Keratinocyte (primary cell): ENCODE measurements around the gene RPA1. TPM values are rescaled to one million over a fixed set of nuclear protein-coding genes. Genes with fewer than 3 reads are reported as not detected.

Experiments used
- DNase-seq: peaks from one replicate; pipeline ENCODE4 v3.0.0-alpha.2; 2011; ENCODE audit warnings: low read depth, missing footprints, low spot score
- FAIRE-seq: peaks from 2 replicates; lab custom pipeline; 2011; peaks lifted over from hg19 to GRCh38; lab: Jason Lieb, UNC
- H2AFZ ChIP-seq: 2 replicates; pipeline ENCODE4 v1.6.0; 2012; ENCODE audit warnings: low read length, control low read depth, inconsistent platforms; ENCODE audit not compliant: control insufficient read depth
- H3K27ac ChIP-seq: 2 replicates; pipeline ENCODE4 v1.5.1; 2011; ENCODE audit warnings: low read length; ENCODE audit not compliant: control insufficient read depth, insufficient read depth
- H3K27me3 ChIP-seq: 3 replicates; pipeline ENCODE4 v1.6.0; 2011; ENCODE audit warnings: low read length; ENCODE audit not compliant: control insufficient read depth, insufficient read depth; ENCODE audit errors: extremely low read depth
- H3K36me3 ChIP-seq, 2 experiments: 2 replicates in 1 of 2; 3 replicates in 1 of 2; pipeline ENCODE4 v1.5.1; 2011; ENCODE audit warnings: low read length in 2 of 2, mild to moderate bottlenecking in 1 of 2; ENCODE audit not compliant: control insufficient read depth in 2 of 2, insufficient read depth in 2 of 2; ENCODE audit errors: extremely low read depth in 1 of 2
- H3K4me1 ChIP-seq: 3 replicates; pipeline ENCODE4 v1.5.1; 2011; ENCODE audit warnings: low read length; ENCODE audit not compliant: control insufficient read depth, insufficient read depth; ENCODE audit errors: extremely low read depth
- H3K4me2 ChIP-seq: 3 replicates; pipeline ENCODE4 v1.6.0; 2011; ENCODE audit warnings: low read depth, low read length; ENCODE audit not compliant: control insufficient read depth, insufficient read depth; ENCODE audit errors: extremely low read depth
- H3K4me3 ChIP-seq, 3 experiments: fragments of 200-600 bp in 1 of 3; sonication (generic) in 1 of 3; 2 replicates in 2 of 3; 3 replicates in 1 of 3; pipeline ENCODE4 v1.5.1; 2011 to 2016; ENCODE audit warnings: low read length in 3 of 3, mild to moderate bottlenecking in 3 of 3, control low read depth in 2 of 3, inconsistent platforms in 1 of 3, low read depth in 1 of 3, mixed read lengths in 1 of 3, mixed run types in 1 of 3, moderate library complexity in 1 of 3; ENCODE audit not compliant: control insufficient read depth in 2 of 3, insufficient read depth in 2 of 3; ENCODE audit errors: extremely low read depth in 1 of 3
- H3K79me2 ChIP-seq: 2 replicates; pipeline ENCODE4 v1.6.0; 2012; ENCODE audit warnings: low read length; ENCODE audit not compliant: control insufficient read depth, insufficient read depth
- H3K9ac ChIP-seq: 3 replicates; pipeline ENCODE4 v1.6.0; 2011; ENCODE audit warnings: low read length; ENCODE audit not compliant: control insufficient read depth, insufficient read depth; ENCODE audit errors: extremely low read depth
- H3K9me1 ChIP-seq: 3 replicates; pipeline ENCODE4 v1.6.0; 2011; ENCODE audit warnings: low read length; ENCODE audit not compliant: control insufficient read depth, insufficient read depth; ENCODE audit errors: extremely low read depth
- H3K9me3 ChIP-seq: 2 replicates; pipeline ENCODE4 v1.5.1; 2012; ENCODE audit warnings: low read depth, low read length; ENCODE audit not compliant: control insufficient read depth
- H4K20me1 ChIP-seq: 3 replicates; pipeline ENCODE4 v1.6.0; 2011; ENCODE audit warnings: low read length; ENCODE audit not compliant: control insufficient read depth, insufficient read depth; ENCODE audit errors: extremely low read depth
- CTCF ChIP-seq, 3 experiments: IDR thresholded peaks in 1 of 3; conservative IDR thresholded peaks in 1 of 3; optimal IDR thresholded peaks in 1 of 3; 2 replicates in 2 of 3; 3 replicates in 1 of 3; pipeline versions ENCODE3 to v1.5.1; 2011; ENCODE audit warnings: low read length in 3 of 3, mild to moderate bottlenecking in 3 of 3, moderate library complexity in 2 of 3, control low read depth in 1 of 3, inconsistent platforms in 1 of 3; ENCODE audit not compliant: insufficient read depth in 2 of 3; ENCODE audit errors: extremely low read depth in 1 of 3
- EZH2 ChIP-seq: IDR thresholded peaks from one replicate; pipeline ENCODE4 v1.6.1; 2012; ENCODE audit warnings: inconsistent platforms, mild to moderate bottlenecking, low read length, moderate library complexity
- dilution Hi-C: fragments of 300-500 bp; cut with MboI; formaldehyde crosslinking; loops from one replicate; pipeline ENCODE4 v1.7.0; 2020; ENCODE audit warnings: low sequenced_read_pairs; ENCODE audit not compliant: extremely low pct_ligation_motif_present
- polyA plus RNA-seq, 5 experiments: library from polyadenylated mRNA; depleted of rRNA in 3 of 5; stranded (reverse) in 3 of 5; stranded (forward) in 1 of 5; unstranded in 1 of 5; fragments of >200 nt; gene quantifications; 1 replicate in 1 of 5; 2 replicates in 3 of 5; 3 replicates in 1 of 5; pipeline versions ENCODE4 v1.2.1 to v1.2.3, GENCODE V29; 2011 to 2012; ENCODE audit warnings: missing spikeins in 2 of 5, low read depth in 1 of 5, low replicate concordance in 1 of 5

RPA1 gene
- polyA plus RNA-seq, 1 donor (not counting 4 experiments of a cell fraction or from before 2014, with no cell fraction given) = 74.9 TPM

GRCh38 chr17:1907216-1907631 lies 77.4 kb downstream of the RPA1 start:
- Histone ChIP-seq H3K9ac (no peak overlapping the region), H3K27ac (no peak overlapping the region), H3K27me3 (peaks cover 53% of the 10 kb centered on the region), H3K4me2 (no peak overlapping the region), H2AFZ (no peak overlapping the region), H3K9me1 (no peaks in the 10 kb centered on the region), H3K4me1 (peaks cover 6% of the 10 kb centered on the region), H4K20me1 (no peaks in the 10 kb centered on the region), H3K4me3 (no peak overlapping the region), H3K36me3 (no peaks in the 10 kb centered on the region), H3K79me2 (no peaks in the 10 kb centered on the region), H3K9me3 (no peaks in the 10 kb centered on the region)
- FAIRE-seq (no peak), DNase-seq (no peak)
- no peak for TF ChIP-seq CTCF (optimal IDR thresholded peaks at IDR 0.05 in 1 of 3, IDR thresholded peaks at IDR 0.05 in 1 of 3, conservative IDR thresholded peaks at IDR 0.05 in 1 of 3; ENCODE audit: extremely low read depth in 1 of 3, insufficient read depth in 2 of 3, low read length in 3 of 3)
- no peak for TF ChIP-seq EZH2
- dilution Hi-C loops = no loop called here

DNA sequence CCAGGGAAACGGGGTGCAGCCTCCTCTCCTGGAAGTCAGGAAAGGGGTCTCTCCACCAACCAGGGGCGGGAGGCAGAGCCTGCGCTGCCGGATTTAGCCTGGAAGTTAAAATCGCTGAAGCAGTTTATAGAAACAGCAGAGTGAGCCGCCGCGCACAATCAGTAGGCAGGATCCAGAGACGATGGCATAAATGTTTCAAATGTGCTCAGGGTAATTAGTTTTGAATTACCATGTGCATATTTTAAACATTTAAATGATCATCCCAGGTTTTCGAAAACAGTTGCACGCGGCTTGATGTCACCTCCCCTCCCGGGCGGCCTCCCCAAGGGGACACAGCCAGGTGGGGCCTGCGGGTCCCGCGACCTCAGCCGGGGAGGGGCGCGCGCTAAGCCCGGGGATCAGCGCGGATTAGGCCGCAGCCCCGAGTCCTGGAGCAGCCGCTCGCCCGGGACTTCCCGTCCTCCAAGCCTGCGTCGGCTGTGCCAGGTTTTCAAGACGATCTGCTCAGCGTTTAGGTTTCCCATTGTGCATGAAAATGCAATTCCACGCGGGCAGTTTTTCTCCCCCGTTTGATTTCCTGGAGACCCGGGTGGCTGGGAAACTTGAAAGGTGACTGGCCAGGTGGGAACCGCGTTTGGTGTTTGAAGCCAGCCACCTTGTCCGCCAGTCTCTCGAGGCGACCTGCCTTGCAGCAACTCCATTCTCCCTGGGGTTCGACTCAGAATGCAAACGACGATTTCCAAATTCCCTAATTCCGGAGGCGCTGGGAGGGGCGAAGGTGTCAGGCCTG lies 78.3 kb downstream of the RPA1 start:
- Histone ChIP-seq H2AFZ (peak overlapping the region; percentile 3), H3K27me3 (peaks cover 55% of the 10 kb centered on the region)
- dilution Hi-C loops = no loop called here

More for the DNA sequence above, 78.3 kb downstream of the RPA1 start:
- Histone ChIP-seq H3K36me3 (no peaks in the 10 kb centered on the region), H3K79me2 (no peaks in the 10 kb centered on the region), H3K9me3 (no peaks in the 10 kb centered on the region), H3K9ac (no peak overlapping the region), H4K20me1 (no peaks in the 10 kb centered on the region), H3K9me1 (no peaks in the 10 kb centered on the region), H3K4me2 (peak overlapping the region; percentile 64), H3K4me3 (no peak overlapping the region), H3K27ac (no peak overlapping the region), H3K4me1 (peaks cover 6% of the 10 kb centered on the region)
- FAIRE-seq (no peak), DNase-seq (no peak)
- no peak for TF ChIP-seq EZH2
- TF ChIP-seq CTCF (optimal IDR thresholded peaks at IDR 0.05 in 1 of 3, IDR thresholded peaks at IDR 0.05 in 1 of 3, conservative IDR thresholded peaks at IDR 0.05 in 1 of 3; ENCODE audit: extremely low read depth in 1 of 3, insufficient read depth in 2 of 3, low read length in 3 of 3) = no peak
